Fibroblast of mammary gland (primary cell): ENCODE measurements around the gene FRG2B.
"Not testable (repeated sequence)": the region's sequence is repeated elsewhere in the genome, so short reads cannot be mapped to it uniquely, and the experiment has no call there.

Experiments
- DNase-seq: peaks from one replicate; pipeline ENCODE4 v3.0.0-alpha.2; 2010; ENCODE audit warnings: low read depth
- H3K4me3 ChIP-seq: 2 replicates; pipeline ENCODE4 v1.5.1; 2011; ENCODE audit warnings: low read depth, mild to moderate bottlenecking, low read length, moderate library complexity; ENCODE audit not compliant: control insufficient read depth
- TF ChIP-seq, protein P1 (sequence below): conservative IDR thresholded peaks from 2 replicates; pipeline ENCODE4 v1.5.1; 2011; ENCODE audit warnings: low read depth, low read length, inconsistent platforms; ENCODE audit not compliant: control insufficient read depth, insufficient read depth

Gene FRG2B

DNA sequence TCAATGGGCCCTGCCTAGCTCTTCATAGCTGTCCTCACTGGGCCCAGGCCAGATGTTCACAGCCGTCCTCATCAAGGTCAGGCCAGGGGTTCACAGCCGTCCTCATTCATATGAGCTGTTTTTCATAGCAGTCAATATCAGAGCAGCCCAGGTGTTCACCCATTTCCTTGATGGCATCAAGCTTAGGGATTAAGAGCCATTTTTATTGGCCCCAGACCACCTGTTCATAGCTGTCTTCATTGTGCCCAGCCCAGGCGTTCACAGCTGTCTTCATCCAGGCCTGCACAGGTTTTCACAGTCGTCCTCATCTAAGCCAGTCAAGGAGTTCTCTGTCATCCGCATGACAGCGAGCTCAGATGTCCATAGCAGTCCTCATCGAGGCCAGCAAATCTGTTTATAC lies 9.4 kb downstream of the FRG2B start:
- H3K4me3 ChIP-seq = no peak overlapping the region
- TF ChIP-seq, protein P1, sequence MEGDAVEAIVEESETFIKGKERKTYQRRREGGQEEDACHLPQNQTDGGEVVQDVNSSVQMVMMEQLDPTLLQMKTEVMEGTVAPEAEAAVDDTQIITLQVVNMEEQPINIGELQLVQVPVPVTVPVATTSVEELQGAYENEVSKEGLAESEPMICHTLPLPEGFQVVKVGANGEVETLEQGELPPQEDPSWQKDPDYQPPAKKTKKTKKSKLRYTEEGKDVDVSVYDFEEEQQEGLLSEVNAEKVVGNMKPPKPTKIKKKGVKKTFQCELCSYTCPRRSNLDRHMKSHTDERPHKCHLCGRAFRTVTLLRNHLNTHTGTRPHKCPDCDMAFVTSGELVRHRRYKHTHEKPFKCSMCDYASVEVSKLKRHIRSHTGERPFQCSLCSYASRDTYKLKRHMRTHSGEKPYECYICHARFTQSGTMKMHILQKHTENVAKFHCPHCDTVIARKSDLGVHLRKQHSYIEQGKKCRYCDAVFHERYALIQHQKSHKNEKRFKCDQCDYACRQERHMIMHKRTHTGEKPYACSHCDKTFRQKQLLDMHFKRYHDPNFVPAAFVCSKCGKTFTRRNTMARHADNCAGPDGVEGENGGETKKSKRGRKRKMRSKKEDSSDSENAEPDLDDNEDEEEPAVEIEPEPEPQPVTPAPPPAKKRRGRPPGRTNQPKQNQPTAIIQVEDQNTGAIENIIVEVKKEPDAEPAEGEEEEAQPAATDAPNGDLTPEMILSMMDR = no peak
- no peak for DNase-seq

DNA sequence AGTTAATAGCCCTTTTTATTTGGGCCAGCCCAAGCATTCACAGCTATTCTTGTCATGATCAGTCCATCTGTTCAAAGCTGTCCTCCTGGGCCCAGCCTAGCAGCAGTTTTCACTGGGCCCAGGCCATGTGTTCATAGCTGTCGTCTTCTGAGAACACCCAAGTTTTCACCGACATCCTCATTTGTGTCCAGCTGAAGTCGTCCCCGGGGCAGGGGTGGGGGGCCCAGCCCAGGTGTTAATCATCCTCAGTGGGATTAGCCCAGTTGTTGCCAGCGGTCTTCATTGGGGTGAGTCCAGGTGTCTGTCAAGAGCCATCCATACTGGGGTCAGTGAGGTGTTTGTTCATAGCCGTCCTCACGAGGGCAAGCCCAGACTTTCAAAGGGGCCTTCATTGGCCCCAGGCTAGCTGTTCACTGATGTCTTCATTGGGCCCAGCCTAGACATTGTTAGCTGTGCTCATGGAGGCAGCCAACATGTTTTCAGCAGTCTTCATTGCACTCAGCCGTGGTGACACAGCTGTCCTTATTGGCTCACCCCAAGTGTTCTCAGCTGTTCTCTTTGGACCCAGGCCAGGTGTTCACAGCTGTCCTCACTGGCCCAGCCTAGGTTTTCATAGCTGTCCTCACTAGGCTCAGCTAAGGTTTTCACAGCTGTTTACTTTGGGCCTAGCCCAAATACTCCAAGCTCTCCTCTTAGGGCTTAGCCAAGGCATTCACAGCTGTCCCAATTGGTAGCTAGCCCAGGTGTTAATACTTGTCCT lies 10.0 kb downstream of the FRG2B start:
- DNase-seq = peak; percentile 5
- TF ChIP-seq, protein P1 = no peak
- H3K4me3 ChIP-seq = no peak overlapping the region

DNA sequence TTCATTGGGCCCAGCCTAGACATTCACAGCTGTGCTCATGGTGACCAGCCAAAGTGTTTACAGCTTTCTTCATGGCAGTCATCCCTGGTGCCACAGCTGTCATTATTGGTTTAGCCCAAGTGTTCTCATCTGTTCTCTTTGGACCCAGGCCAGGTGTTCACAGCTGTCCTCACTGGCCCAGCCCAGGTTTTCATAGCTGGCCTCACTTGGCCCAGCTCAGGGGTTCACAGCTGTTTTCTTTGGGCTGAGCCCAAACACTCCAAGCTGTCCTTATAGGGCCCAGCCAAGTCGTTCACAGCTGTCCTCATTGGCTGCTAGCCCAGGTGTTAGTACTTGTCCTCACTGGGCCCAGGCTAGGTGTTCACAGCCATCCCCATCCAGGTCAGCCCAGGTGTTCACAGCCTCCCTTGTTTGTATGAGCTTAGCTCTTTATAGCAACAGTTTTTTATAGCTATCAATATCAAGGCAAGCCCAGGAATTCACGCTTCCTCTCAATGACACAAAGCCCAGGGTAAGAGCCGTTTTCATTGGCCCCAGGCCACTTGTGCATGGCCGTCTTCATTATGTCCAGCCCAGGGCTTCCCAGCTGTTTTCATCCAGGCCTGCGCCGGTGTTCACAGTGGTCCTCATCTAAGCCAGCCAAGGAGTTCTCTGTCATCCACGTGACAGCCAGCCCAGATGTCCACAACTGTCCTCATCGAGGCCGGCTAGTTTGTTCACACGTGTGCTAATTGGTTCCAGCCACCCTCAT lies 11.6 kb downstream of the FRG2B start:
- TF ChIP-seq, protein P1 = no peak
- no peak overlapping the region for H3K4me3 ChIP-seq
- DNase-seq = no peak

DNA sequence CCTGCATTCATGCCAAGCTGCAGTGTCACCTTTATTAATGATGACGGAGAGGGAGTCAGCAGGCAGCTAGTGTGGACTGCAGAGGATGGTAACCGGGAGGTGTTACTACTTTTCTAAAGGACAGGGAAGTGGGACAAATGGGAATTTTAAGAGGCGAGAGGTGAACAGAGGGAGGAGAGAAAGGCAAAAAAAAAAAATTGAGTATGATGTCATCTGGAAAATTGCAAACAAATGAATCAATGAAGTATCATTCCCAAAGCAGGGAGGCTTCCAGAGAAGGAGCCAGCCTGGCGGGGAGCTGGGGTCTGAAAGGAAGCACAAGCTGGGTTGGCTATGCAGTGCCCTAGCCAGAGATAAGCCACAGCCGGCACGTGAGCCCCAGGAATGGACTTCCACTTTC lies 12.9 kb downstream of the FRG2B start:
- TF ChIP-seq, protein P1 = no peak
- no peak overlapping the region for H3K4me3 ChIP-seq
- no peak for DNase-seq

DNA sequence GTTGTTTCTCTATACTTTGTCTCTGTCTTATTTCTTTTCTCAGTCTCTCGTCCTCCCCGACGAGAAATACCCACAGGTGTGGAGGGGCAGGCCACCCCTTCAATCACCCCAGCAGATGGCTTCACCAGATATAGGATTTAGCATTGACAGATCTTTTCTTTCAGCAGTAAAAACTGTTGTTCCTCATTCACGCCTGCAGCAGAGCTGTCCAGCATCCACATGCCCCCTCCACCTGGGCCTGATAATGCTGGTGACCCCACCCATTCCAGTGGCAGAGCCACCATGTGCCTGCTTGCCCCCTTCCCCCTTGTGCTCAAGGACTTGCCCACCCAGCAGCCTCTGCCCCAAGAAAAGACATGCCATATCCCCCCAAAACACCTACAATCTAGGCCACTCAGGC lies 15.5 kb downstream of the FRG2B start:
- H3K4me3 ChIP-seq = no peak overlapping the region
- TF ChIP-seq, protein P1 = no peak
- DNase-seq = no peak

DNA sequence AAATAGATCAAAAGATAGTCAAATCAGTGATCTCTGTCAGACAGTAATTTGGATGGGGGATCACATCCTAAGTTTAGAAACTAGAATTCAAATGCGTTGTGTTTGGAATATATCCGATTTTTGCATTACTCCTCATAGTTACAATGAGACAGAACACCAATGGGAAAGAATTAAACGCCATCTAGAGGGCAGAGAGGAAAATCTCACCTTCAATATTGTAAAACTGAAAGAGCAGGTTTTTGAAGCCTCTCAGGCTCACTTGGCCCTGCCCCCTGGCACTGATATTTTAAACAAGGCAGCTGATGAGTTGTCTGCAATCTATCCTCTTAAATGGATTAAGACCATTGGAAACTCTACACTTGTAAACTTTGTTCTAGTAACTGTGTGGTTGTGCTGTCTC lies 17.7 kb downstream of the FRG2B start:
- peak; percentile 23 for DNase-seq
- H3K4me3 ChIP-seq = no peak overlapping the region
- TF ChIP-seq, protein P1 = peak; percentile 53

DNA sequence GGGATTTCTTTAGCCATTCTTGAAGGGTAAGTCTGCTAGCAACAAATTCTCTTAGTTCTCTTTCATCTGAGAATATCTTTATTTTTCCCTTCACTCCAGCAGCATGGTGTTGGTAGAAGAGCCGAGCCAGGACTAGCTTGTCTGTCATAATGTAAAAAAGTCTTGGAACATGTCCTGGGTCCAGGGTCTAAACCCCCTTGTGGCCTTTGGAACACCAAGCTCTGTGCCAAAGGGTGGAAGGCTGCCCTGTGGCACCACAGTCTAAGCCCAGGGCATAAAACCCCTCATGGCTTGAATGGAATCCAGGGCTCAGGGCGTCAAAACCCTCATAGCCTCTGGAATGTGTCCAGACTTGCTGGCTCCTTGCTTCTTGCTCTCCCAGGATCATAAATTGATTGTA lies 23.2 kb downstream of the FRG2B start:
- H3K4me3 ChIP-seq, DNase-seq: not testable (repeated sequence)
